Neural progenitor cell (in vitro differentiated cells): ENCODE measurements around the gene SOCS6.

Source experiments
- EZH2 ChIP-seq: fragments of 200-600 bp; sonication (generic); IDR thresholded peaks from 2 replicates; pipeline ENCODE4 v1.6.1; 2017; ENCODE audit warnings: antibody characterized with exemption, mild to moderate bottlenecking, moderate library complexity
- EZH2phosphoT487 ChIP-seq: fragments of 200-600 bp; sonication (generic); IDR thresholded peaks from 2 replicates; pipeline ENCODE4 v1.6.1; 2017; ENCODE audit warnings: antibody characterized with exemption
- TF ChIP-seq, protein P1 (sequence below): fragments of 200-600 bp; sonication (generic); IDR thresholded peaks from 2 replicates; pipeline ENCODE4 v1.5.1; 2017; ENCODE audit warnings: antibody characterized with exemption, mild to moderate bottlenecking

DNA sequence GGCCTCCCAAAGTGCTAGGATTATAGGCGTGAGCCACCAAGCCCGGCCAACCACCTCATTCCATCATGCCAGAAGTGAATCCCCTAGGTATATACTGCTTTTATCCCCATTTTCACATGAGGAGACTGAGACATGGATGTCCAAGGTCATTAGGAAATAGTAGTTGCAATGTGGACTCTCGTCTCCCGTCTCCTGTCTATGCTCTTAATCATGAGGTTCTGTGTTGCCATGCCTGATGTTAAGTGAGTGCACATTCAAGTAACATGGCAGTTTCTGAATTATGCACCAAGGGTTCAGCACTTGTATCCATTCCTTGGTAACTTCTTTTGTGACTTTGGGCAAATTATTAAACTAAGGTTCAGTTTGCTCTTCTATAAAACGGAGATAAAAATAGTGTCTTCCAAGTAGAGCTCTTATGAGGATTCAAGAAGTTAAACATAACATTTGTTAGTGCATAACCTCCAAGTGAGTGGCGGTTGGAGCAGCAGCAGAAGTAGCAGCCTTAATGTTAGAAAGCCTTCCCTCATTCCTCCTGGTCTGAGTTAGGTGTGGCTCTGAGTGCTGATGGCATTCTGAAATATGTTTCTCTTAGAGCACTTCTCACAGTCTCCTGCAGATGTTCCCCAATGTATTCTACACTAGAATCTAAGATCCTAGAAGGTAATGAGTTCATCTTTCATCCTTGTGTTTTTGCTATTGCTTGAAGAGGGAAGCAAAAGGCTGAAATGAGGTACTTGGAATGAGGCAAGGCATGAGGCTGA, 21.9 kb downstream of the SOCS6 start:
- TF ChIP-seq, protein P1, sequence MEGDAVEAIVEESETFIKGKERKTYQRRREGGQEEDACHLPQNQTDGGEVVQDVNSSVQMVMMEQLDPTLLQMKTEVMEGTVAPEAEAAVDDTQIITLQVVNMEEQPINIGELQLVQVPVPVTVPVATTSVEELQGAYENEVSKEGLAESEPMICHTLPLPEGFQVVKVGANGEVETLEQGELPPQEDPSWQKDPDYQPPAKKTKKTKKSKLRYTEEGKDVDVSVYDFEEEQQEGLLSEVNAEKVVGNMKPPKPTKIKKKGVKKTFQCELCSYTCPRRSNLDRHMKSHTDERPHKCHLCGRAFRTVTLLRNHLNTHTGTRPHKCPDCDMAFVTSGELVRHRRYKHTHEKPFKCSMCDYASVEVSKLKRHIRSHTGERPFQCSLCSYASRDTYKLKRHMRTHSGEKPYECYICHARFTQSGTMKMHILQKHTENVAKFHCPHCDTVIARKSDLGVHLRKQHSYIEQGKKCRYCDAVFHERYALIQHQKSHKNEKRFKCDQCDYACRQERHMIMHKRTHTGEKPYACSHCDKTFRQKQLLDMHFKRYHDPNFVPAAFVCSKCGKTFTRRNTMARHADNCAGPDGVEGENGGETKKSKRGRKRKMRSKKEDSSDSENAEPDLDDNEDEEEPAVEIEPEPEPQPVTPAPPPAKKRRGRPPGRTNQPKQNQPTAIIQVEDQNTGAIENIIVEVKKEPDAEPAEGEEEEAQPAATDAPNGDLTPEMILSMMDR, result no peak
- no peak for TF ChIP-seq EZH2
- no peak for TF ChIP-seq EZH2phosphoT487
